ENCODE measurements around the gene PDLIM4. TPM values are rescaled to one million over a fixed set of nuclear protein-coding genes. Genes with fewer than 3 reads are reported as not detected.
A peak's percentile ranks its signal among the peaks of the same experiment; 100 is the strongest.

Gene PDLIM4
- total RNA-seq, 1 donor from 2014 or later: 56.6 TPM

- TF ChIP-seq, protein P1, sequence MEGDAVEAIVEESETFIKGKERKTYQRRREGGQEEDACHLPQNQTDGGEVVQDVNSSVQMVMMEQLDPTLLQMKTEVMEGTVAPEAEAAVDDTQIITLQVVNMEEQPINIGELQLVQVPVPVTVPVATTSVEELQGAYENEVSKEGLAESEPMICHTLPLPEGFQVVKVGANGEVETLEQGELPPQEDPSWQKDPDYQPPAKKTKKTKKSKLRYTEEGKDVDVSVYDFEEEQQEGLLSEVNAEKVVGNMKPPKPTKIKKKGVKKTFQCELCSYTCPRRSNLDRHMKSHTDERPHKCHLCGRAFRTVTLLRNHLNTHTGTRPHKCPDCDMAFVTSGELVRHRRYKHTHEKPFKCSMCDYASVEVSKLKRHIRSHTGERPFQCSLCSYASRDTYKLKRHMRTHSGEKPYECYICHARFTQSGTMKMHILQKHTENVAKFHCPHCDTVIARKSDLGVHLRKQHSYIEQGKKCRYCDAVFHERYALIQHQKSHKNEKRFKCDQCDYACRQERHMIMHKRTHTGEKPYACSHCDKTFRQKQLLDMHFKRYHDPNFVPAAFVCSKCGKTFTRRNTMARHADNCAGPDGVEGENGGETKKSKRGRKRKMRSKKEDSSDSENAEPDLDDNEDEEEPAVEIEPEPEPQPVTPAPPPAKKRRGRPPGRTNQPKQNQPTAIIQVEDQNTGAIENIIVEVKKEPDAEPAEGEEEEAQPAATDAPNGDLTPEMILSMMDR (IDR thresholded peaks at IDR 0.05; ENCODE audit: insufficient read depth, low read depth, low read length): no peak
- TF ChIP-seq EZH2 (IDR thresholded peaks at IDR 0.05; ENCODE audit: insufficient read depth, low read length): no peak
- H3K27ac Mint-ChIP-seq (ENCODE audit: unreplicated experiment): peak overlapping the region; percentile 77
- H3K4me3 ChIP-seq (ENCODE audit: insufficient read depth, low read depth, low read length): no peak overlapping the region
- H4K20me1 ChIP-seq (ENCODE audit: insufficient read depth, low read length): peaks cover 91% of the 10 kb centered on the region
- peak overlapping the region; percentile 82 for H3K9ac ChIP-seq (ENCODE audit: low read length)
- no peak overlapping the region for H3K4me3 Mint-ChIP-seq (ENCODE audit: unreplicated experiment)
- peaks cover 27% of the 10 kb centered on the region for H3K36me3 Mint-ChIP-seq (ENCODE audit: low read depth, unreplicated experiment)
- H3K27ac ChIP-seq (ENCODE audit: low read depth, low read length): peak overlapping the region; percentile 97
- no peaks in the 10 kb centered on the region for H3K27me3 ChIP-seq (ENCODE audit: insufficient read depth, low read length)
- H3K36me3 ChIP-seq (ENCODE audit: insufficient read depth, low read length): peaks cover 40% of the 10 kb centered on the region
- no peak overlapping the region for H2AFZ ChIP-seq (ENCODE audit: low read depth, low read length)
- peaks cover 95% of the 10 kb centered on the region for H3K79me2 ChIP-seq (ENCODE audit: insufficient read depth, low read length)
- no peaks in the 10 kb centered on the region for H3K9me3 Mint-ChIP-seq (ENCODE audit: unreplicated experiment)
- FAIRE-seq (peak; percentile 66), DNase-seq (ENCODE audit: low read depth) (peak; percentile 92)
- H3K4me1 Mint-ChIP-seq (ENCODE audit: low read depth, unreplicated experiment): peaks cover 45% of the 10 kb centered on the region
- H3K4me2 ChIP-seq (ENCODE audit: low read length): peak overlapping the region; percentile 97
- H3K9me3 ChIP-seq (ENCODE audit: insufficient read depth, low read depth, low read length): no peaks in the 10 kb centered on the region
- peaks cover 93% of the 10 kb centered on the region for H3K4me1 ChIP-seq (ENCODE audit: insufficient read depth, low read length)
- no peaks in the 10 kb centered on the region for H3K27me3 Mint-ChIP-seq (ENCODE audit: low read depth, unreplicated experiment)
Observed at GRCh38 chr5:132265336-132266030, 8.0 kb downstream of the PDLIM4 start.

- H3K4me1 Mint-ChIP-seq (ENCODE audit: low read depth, unreplicated experiment): peaks cover 37% of the 10 kb centered on the region
- H3K4me3 Mint-ChIP-seq (ENCODE audit: unreplicated experiment): no peak overlapping the region
- Histone ChIP-seq H3K9me3 (ENCODE audit: insufficient read depth, low read depth, low read length) (no peaks in the 10 kb centered on the region), H3K4me2 (ENCODE audit: low read length) (peak overlapping the region; percentile 33), H3K36me3 (ENCODE audit: insufficient read depth, low read length) (peaks cover 44% of the 10 kb centered on the region), H4K20me1 (ENCODE audit: insufficient read depth, low read length) (peaks cover 93% of the 10 kb centered on the region), H2AFZ (ENCODE audit: low read depth, low read length) (no peak overlapping the region), H3K9ac (ENCODE audit: low read length) (peak overlapping the region; percentile 82), H3K79me2 (ENCODE audit: insufficient read depth, low read length) (peaks cover 91% of the 10 kb centered on the region), H3K27ac (ENCODE audit: low read depth, low read length) (peak overlapping the region; percentile 97), H3K27me3 (ENCODE audit: insufficient read depth, low read length) (no peaks in the 10 kb centered on the region), H3K4me1 (ENCODE audit: insufficient read depth, low read length) (peaks cover 85% of the 10 kb centered on the region), H3K4me3 (ENCODE audit: insufficient read depth, low read depth, low read length) (no peak overlapping the region)
- no peak for FAIRE-seq
- H3K9me3 Mint-ChIP-seq (ENCODE audit: unreplicated experiment): no peaks in the 10 kb centered on the region
- H3K27ac Mint-ChIP-seq (ENCODE audit: unreplicated experiment): no peak overlapping the region
- DNase-seq (ENCODE audit: low read depth): no peak
- no peaks in the 10 kb centered on the region for H3K27me3 Mint-ChIP-seq (ENCODE audit: low read depth, unreplicated experiment)
- peaks cover 33% of the 10 kb centered on the region for H3K36me3 Mint-ChIP-seq (ENCODE audit: low read depth, unreplicated experiment)
- TF ChIP-seq, protein P1 (IDR thresholded peaks at IDR 0.05; ENCODE audit: insufficient read depth, low read depth, low read length): no peak
- TF ChIP-seq EZH2 (IDR thresholded peaks at IDR 0.05; ENCODE audit: insufficient read depth, low read length): no peak
Observed at GRCh38 chr5:132266031-132266835, 8.7 kb downstream of the PDLIM4 start.

Measured in astrocyte (in vitro differentiated cells and primary cell).